ENCODE data around the gene ADORA1. TPM values are rescaled to one million over a fixed set of nuclear protein-coding genes. Genes with fewer than 3 reads are reported as not detected.

The ADORA1 gene
- total RNA-seq, 1 donor from 2014 or later: 1.8 TPM

GRCh38 chr1:203216274-203217138 lies 89.0 kb downstream of the ADORA1 start:
- peak; percentile 94 for DNase-seq

Other genes starting within 250 kb of the ADORA1 start
- gene RABIF, start 238.6 kb upstream of the ADORA1 start, total RNA-seq: 2.4 TPM
- 24.9 TPM for gene KLHL12, start 200.5 kb upstream of the ADORA1 start, total RNA-seq
- 72.4 TPM for gene ADIPOR1, start 169.4 kb upstream of the ADORA1 start, total RNA-seq
- gene CYB5R1, start 160.5 kb upstream of the ADORA1 start, total RNA-seq: 75.1 TPM
- gene TMEM183A, start 120.4 kb upstream of the ADORA1 start, total RNA-seq: 48.5 TPM
- 39.8 TPM for gene PPFIA4, start 101.2 kb upstream of the ADORA1 start, total RNA-seq
- gene MYOG, start 41.7 kb upstream of the ADORA1 start, total RNA-seq: 256 TPM
- 37.5 TPM for gene MYBPH, start 48.1 kb downstream of the ADORA1 start, total RNA-seq
- gene CHI3L1, start 59.0 kb downstream of the ADORA1 start, total RNA-seq: 1.3 TPM
- not detected for gene CHIT1, start 101.9 kb downstream of the ADORA1 start, total RNA-seq
- 71.4 TPM for gene BTG2, start 177.8 kb downstream of the ADORA1 start, total RNA-seq
- 57.1 TPM for gene FMOD, start 223.4 kb downstream of the ADORA1 start, total RNA-seq